Measurements from ENCODE around the gene IL1RL1. TPM values are rescaled to one million over a fixed set of nuclear protein-coding genes. Genes with fewer than 3 reads are reported as not detected.

The IL1RL1 gene
- total RNA-seq, 1 experiment from 2014 or later: 5.7 TPM

- H3K27me3 ChIP-seq (ENCODE audit: low read length): no peaks in the 10 kb centered on the region
- no peak overlapping the region for H3K4me2 ChIP-seq (ENCODE audit: low read length)
- TF ChIP-seq EZH2phosphoT487 (IDR thresholded peaks at IDR 0.05; ENCODE audit: borderline replicate concordance, low read length): no peak
- no peak for TF ChIP-seq CTCF (conservative IDR thresholded peaks at IDR 0.05; ENCODE audit: low read depth, low read length)
- no peak for TF ChIP-seq EZH2 (IDR thresholded peaks at IDR 0.05; ENCODE audit: low read length, unreplicated experiment)
- no TSS peak for BruUV-seq (replicated peaks)
- no peaks in the 10 kb centered on the region for H3K9me2 ChIP-seq (replicated peaks; ENCODE audit: low read length)
- peaks cover 21% of the 10 kb centered on the region; the same call in 1 of the 2 replicates for H3K36me3 ChIP-seq (ENCODE audit: low read depth, low read length)
- H3F3A ChIP-seq (ENCODE audit: low read length, unreplicated experiment): no peaks in the 10 kb centered on the region
- no peaks in the 10 kb centered on the region for H3K79me2 ChIP-seq (ENCODE audit: low read length)
- no peaks in the 10 kb centered on the region for H3K4me1 ChIP-seq (ENCODE audit: insufficient read depth, low read length)
- ATAC-seq: no peak
- no peak overlapping the region for H3K4me3 ChIP-seq (ENCODE audit: low read length)
- no peak for DNase-seq
- H3K9me3 ChIP-seq (ENCODE audit: low read length): peaks cover 17% of the 10 kb centered on the region
- CTCF ChIA-PET: interaction anchor here (0.7 kb wide), 1 partner anchor 9 kb away, joined by 4 read pairs; no protein-coding TSS in a partner anchor
- POLR2A ChIA-PET (ENCODE audit: unreplicated experiment): no interaction called here
- H3K27ac ChIP-seq (ENCODE audit: low read length): no peak overlapping the region
- H2AFZ ChIP-seq (ENCODE audit: low read length): no peak overlapping the region
- intact Hi-C loops (cut with micrococcal nuclease): no loop called here
- H3K9ac ChIP-seq (ENCODE audit: low read length): no peak overlapping the region
- no peaks in the 10 kb centered on the region for H4K20me1 ChIP-seq (ENCODE audit: low read length)
Observed at GRCh38 chr2:102368461-102369109, 57.2 kb downstream of the IL1RL1 start.

- ATAC-seq: no peak
- peaks cover 17% of the 10 kb centered on the region for H3K9me3 ChIP-seq (ENCODE audit: low read length)
- CTCF ChIA-PET: no interaction called here
Observed at GRCh38 chr2:102369866-102370265, 58.5 kb downstream of the IL1RL1 start.

More at GRCh38 chr2:102369866-102370265, 58.5 kb downstream of the IL1RL1 start:
- Histone ChIP-seq H3K4me3 (ENCODE audit: low read length) (no peak overlapping the region), H3K27ac (ENCODE audit: low read length) (no peak overlapping the region), H3K27me3 (ENCODE audit: low read length) (no peaks in the 10 kb centered on the region), H3K9me2 (replicated peaks; ENCODE audit: low read length) (no peaks in the 10 kb centered on the region), H2AFZ (ENCODE audit: low read length) (no peak overlapping the region), H3F3A (ENCODE audit: low read length, unreplicated experiment) (no peaks in the 10 kb centered on the region), H3K4me1 (ENCODE audit: insufficient read depth, low read length) (no peaks in the 10 kb centered on the region), H3K4me2 (ENCODE audit: low read length) (no peak overlapping the region), H4K20me1 (ENCODE audit: low read length) (no peaks in the 10 kb centered on the region), H3K36me3 (ENCODE audit: low read depth, low read length) (peaks cover 21% of the 10 kb centered on the region; the same call in 1 of the 2 replicates), H3K79me2 (ENCODE audit: low read length) (no peaks in the 10 kb centered on the region), H3K9ac (ENCODE audit: low read length) (no peak overlapping the region)
- no TSS peak for BruUV-seq (replicated peaks)
- no peak for DNase-seq
- intact Hi-C loops (cut with micrococcal nuclease): no loop called here
- POLR2A ChIA-PET (ENCODE audit: unreplicated experiment): no interaction called here
- TF ChIP-seq CTCF (conservative IDR thresholded peaks at IDR 0.05; ENCODE audit: low read depth, low read length) (no peak), EZH2 (IDR thresholded peaks at IDR 0.05; ENCODE audit: low read length, unreplicated experiment) (no peak), EZH2phosphoT487 (IDR thresholded peaks at IDR 0.05; ENCODE audit: borderline replicate concordance, low read length) (no peak)
